Activated naive CD8-positive, alpha-beta T cell treated with anti-CD3 and anti-CD28 coated beads, Interleukin-2, amount 10 ng/mL, durations not matched to agents 7 days and 5 days (primary cell): ENCODE results near the gene SCAND1. TPM values are rescaled to one million over a fixed set of nuclear protein-coding genes. Genes with fewer than 3 reads are reported as not detected.
"Not testable (repeated sequence)": the region's sequence is repeated elsewhere in the genome, so short reads cannot be mapped to it uniquely, and the experiment has no call there.

Source experiments
- ATAC-seq: fragments of 150-1000 bp; cut with Tn5 transposase; one replicate; pipeline ENCODE4 v1.10.0; 2021; ENCODE audit warnings: low read depth, moderate library complexity
- POLR2A ChIA-PET: fragments of 350-600 bp; sonication (Branson Sonifier 250); formaldehyde crosslinking; loops from one replicate; lab custom pipeline; 2021; ENCODE audit warnings: antibody characterized with exemption; lab: Charles Lee
- DNase-seq: peaks from one replicate; pipeline ENCODE4 v3.0.0; 2021
- H3K27ac Mint-ChIP-seq: one replicate; pipeline ENCODE4 v1.8.0; 2022; ENCODE audit warnings: mild to moderate bottlenecking, mixed read lengths
- H3K27me3 Mint-ChIP-seq: one replicate; pipeline ENCODE4 v1.8.0; 2022; ENCODE audit warnings: mild to moderate bottlenecking, moderate library complexity, mixed read lengths
- H3K36me3 Mint-ChIP-seq: one replicate; pipeline ENCODE4 v1.8.0; 2021; ENCODE audit warnings: mild to moderate bottlenecking, mixed read lengths
- H3K4me1 Mint-ChIP-seq: one replicate; pipeline ENCODE4 v1.8.0; 2021; ENCODE audit warnings: mixed read lengths
- H3K4me3 Mint-ChIP-seq: one replicate; pipeline ENCODE4 v1.8.0; 2022; ENCODE audit warnings: mild to moderate bottlenecking, moderate library complexity, mixed read lengths
- H3K9me3 Mint-ChIP-seq: one replicate; pipeline ENCODE4 v1.8.0; 2021; ENCODE audit warnings: mixed read lengths
- total RNA-seq, 2 experiments: library from RNA; stranded (reverse); gene quantifications; one replicate each; pipeline ENCODE4 v1.2.3, GENCODE V29; 2021

SCAND1 gene
- total RNA-seq, 2 experiments from 2014 or later = 57.8 to 60.9 TPM

- Mint-ChIP-seq H3K4me1 (no peaks in the 10 kb centered on the region), H3K4me3 (no peak overlapping the region), H3K27me3 (peaks cover 5% of the 10 kb centered on the region), H3K36me3 (no peaks in the 10 kb centered on the region), H3K27ac (no peak overlapping the region), H3K9me3 (no peaks in the 10 kb centered on the region)
- DNase-seq (no peak), ATAC-seq (no peak)
- POLR2A ChIA-PET = no interaction called here
Measured at GRCh38 chr20:35978041-35978513, 23.8 kb upstream of the SCAND1 start.

GRCh38 chr20:35975576-35976373 lies 21.5 kb upstream of the SCAND1 start:
- H3K27me3 Mint-ChIP-seq = peaks cover 5% of the 10 kb centered on the region
- H3K4me1 Mint-ChIP-seq = no peaks in the 10 kb centered on the region
- no peaks in the 10 kb centered on the region for H3K36me3 Mint-ChIP-seq
- H3K27ac Mint-ChIP-seq = no peak overlapping the region
- H3K9me3 Mint-ChIP-seq = no peaks in the 10 kb centered on the region
- ATAC-seq (no peak), DNase-seq (no peak)
- H3K4me3 Mint-ChIP-seq = no peak overlapping the region
- POLR2A ChIA-PET = no interaction called here

- no peaks in the 10 kb centered on the region for H3K9me3 Mint-ChIP-seq
- peaks cover 5% of the 10 kb centered on the region for H3K27me3 Mint-ChIP-seq
- H3K4me3 Mint-ChIP-seq = no peak overlapping the region
- POLR2A ChIA-PET = interaction anchor here (0.9 kb wide), 1 partner anchor 21 kb away, joined by 3 read pairs; no protein-coding TSS in a partner anchor
- no peak for DNase-seq
- ATAC-seq = no peak
- H3K27ac Mint-ChIP-seq = no peak overlapping the region
- no peaks in the 10 kb centered on the region for H3K36me3 Mint-ChIP-seq
- H3K4me1 Mint-ChIP-seq = no peaks in the 10 kb centered on the region
Measured at GRCh38 chr20:35974256-35974655, 20.0 kb upstream of the SCAND1 start.

- Mint-ChIP-seq H3K27ac (no peak overlapping the region), H3K27me3 (peaks cover 9% of the 10 kb centered on the region), H3K4me3 (no peak overlapping the region), H3K36me3 (no peaks in the 10 kb centered on the region), H3K9me3 (no peaks in the 10 kb centered on the region), H3K4me1 (no peaks in the 10 kb centered on the region)
- no peak for ATAC-seq
- DNase-seq = no peak
- POLR2A ChIA-PET = no interaction called here
Measured at GRCh38 chr20:35972462-35972861, 18.2 kb upstream of the SCAND1 start.

- Mint-ChIP-seq H3K4me3 (no peak overlapping the region), H3K9me3 (no peaks in the 10 kb centered on the region), H3K27me3 (peaks cover 9% of the 10 kb centered on the region), H3K36me3 (no peaks in the 10 kb centered on the region), H3K4me1 (no peaks in the 10 kb centered on the region), H3K27ac (no peak overlapping the region)
- ATAC-seq = no peak
- no peak for DNase-seq
- POLR2A ChIA-PET = no interaction called here
Measured at GRCh38 chr20:35971981-35972380, 17.7 kb upstream of the SCAND1 start.

GRCh38 chr20:35968930-35969329 lies 14.6 kb upstream of the SCAND1 start:
- DNase-seq (no peak), ATAC-seq (no peak)
- Mint-ChIP-seq H3K36me3 (no peaks in the 10 kb centered on the region), H3K27ac (no peak overlapping the region), H3K4me1 (peaks cover 3% of the 10 kb centered on the region), H3K4me3 (no peak overlapping the region), H3K9me3 (no peaks in the 10 kb centered on the region), H3K27me3 (peaks cover 12% of the 10 kb centered on the region)
- POLR2A ChIA-PET = interaction anchor here (3.2 kb wide), 1 partner anchor 15 kb away, joined by 11 read pairs; the partner anchor contains the start of gene SCAND1

GRCh38 chr20:35967979-35968640 lies 13.8 kb upstream of the SCAND1 start, which contains the start of gene CNBD2:
TSS of gene CNBD2 (plus strand) at chr20:35968590. CDS start at chr20:35968763, 173 bp downstream.
- H3K9me3 Mint-ChIP-seq = no peaks in the 10 kb centered on the region
- no peaks in the 10 kb centered on the region for H3K36me3 Mint-ChIP-seq
- DNase-seq (no peak), ATAC-seq (no peak)
- POLR2A ChIA-PET = interaction anchor here (3.2 kb wide), 1 partner anchor 14 kb away, joined by 11 read pairs; the partner anchor contains the start of gene SCAND1
- H3K4me1 Mint-ChIP-seq = peaks cover 3% of the 10 kb centered on the region
- H3K4me3 Mint-ChIP-seq = no peak within 1 kb of the TSS
- peaks cover 10% of the 10 kb centered on the region for H3K27me3 Mint-ChIP-seq
- H3K27ac Mint-ChIP-seq = no peak within 1 kb of the TSS

GRCh38 chr20:35963878-35964277 lies 9.6 kb upstream of the SCAND1 start:
- Mint-ChIP-seq H3K9me3 (peaks cover 2% of the 10 kb centered on the region), H3K4me1 (peaks cover 3% of the 10 kb centered on the region), H3K27me3 (peaks cover 12% of the 10 kb centered on the region), H3K4me3 (no peak overlapping the region), H3K36me3 (no peaks in the 10 kb centered on the region), H3K27ac (no peak overlapping the region)
- DNase-seq (no peak), ATAC-seq (no peak)
- POLR2A ChIA-PET = interaction anchor here (0.7 to 1.1 kb wide), 2 partner anchors 10 to 1170 kb away, joined by 3 read pairs; partner anchors contain the start of gene SCAND1

- H3K9me3 Mint-ChIP-seq, H3K36me3 Mint-ChIP-seq, H3K27me3 Mint-ChIP-seq, DNase-seq, POLR2A ChIA-PET, H3K4me3 Mint-ChIP-seq, ATAC-seq, H3K27ac Mint-ChIP-seq, H3K4me1 Mint-ChIP-seq: not testable (repeated sequence)
Measured at GRCh38 chr20:35959291-35959690, 5.0 kb upstream of the SCAND1 start.

GRCh38 chr20:35956616-35957015 lies 2.3 kb upstream of the SCAND1 start:
- Mint-ChIP-seq H3K27ac (no peak overlapping the region), H3K4me1 (peaks cover 8% of the 10 kb centered on the region), H3K36me3 (peaks cover 6% of the 10 kb centered on the region), H3K9me3 (peaks cover 2% of the 10 kb centered on the region), H3K27me3 (no peaks in the 10 kb centered on the region), H3K4me3 (no peak overlapping the region)
- DNase-seq = no peak
- POLR2A ChIA-PET = no interaction called here
- ATAC-seq = no peak

GRCh38 chr20:35954907-35955251 lies 577 bp upstream of the SCAND1 start:
- POLR2A ChIA-PET = interaction anchor here (0.6 to 3.9 kb wide), 27 partner anchors 9 to 1335 kb away, joined by 3 to 89 read pairs (median 6); partner anchors contain the start of genes AAR2, CEP250, CNBD2 and CPNE1
- peaks cover 10% of the 10 kb centered on the region for H3K36me3 Mint-ChIP-seq

GRCh38 chr20:35953387-35954199 lies 709 bp downstream of the SCAND1 start:
- peak overlapping the region; percentile 99 for H3K4me3 Mint-ChIP-seq
- H3K4me1 Mint-ChIP-seq = peaks cover 8% of the 10 kb centered on the region
- H3K27ac Mint-ChIP-seq = peak overlapping the region; percentile 100
- peaks cover 16% of the 10 kb centered on the region for H3K36me3 Mint-ChIP-seq
- no peaks in the 10 kb centered on the region for H3K27me3 Mint-ChIP-seq
- no peaks in the 10 kb centered on the region for H3K9me3 Mint-ChIP-seq
- peak; percentile 83 for DNase-seq
- ATAC-seq = peak; percentile 32
- POLR2A ChIA-PET = interaction anchor here (0.5 to 3.9 kb wide), 45 partner anchors 8 to 1437 kb away, joined by 3 to 89 read pairs (median 4); partner anchors contain the start of genes CEP250, CNBD2, CPNE1 and DYNLRB1

More at GRCh38 chr20:35954907-35955251, 577 bp upstream of the SCAND1 start:
- ATAC-seq = no peak
- H3K27ac Mint-ChIP-seq = peak overlapping the region; percentile 100
- H3K4me3 Mint-ChIP-seq = peak overlapping the region; percentile 99
- peaks cover 8% of the 10 kb centered on the region for H3K4me1 Mint-ChIP-seq
- peaks cover 2% of the 10 kb centered on the region for H3K9me3 Mint-ChIP-seq
- DNase-seq = no peak
- H3K27me3 Mint-ChIP-seq = no peaks in the 10 kb centered on the region
